Transverse colon (tissue), 4 donors: Measurements from ENCODE around the gene ANGPTL2. TPM values are rescaled to one million over a fixed set of nuclear protein-coding genes. Genes with fewer than 3 reads are reported as not detected.

Experiments used
- DNase-seq: peaks from one replicate; pipeline ENCODE4 v3.0.0-alpha.2; 2019
- H3K27ac ChIP-seq, 4 donors: fragments of 200-600 bp; sonication (generic); 2 replicates each; pipeline ENCODE4 v1.5.1; 2016 to 2018; ENCODE audit warnings: inconsistent platforms in 4 of 4
- H3K27me3 ChIP-seq: fragments of 200-600 bp; sonication (generic); 2 replicates; pipeline ENCODE4 v1.5.1; 2017; ENCODE audit warnings: inconsistent platforms
- H3K36me3 ChIP-seq, 4 donors: fragments of 200-600 bp; sonication (generic); 2 replicates each; pipeline ENCODE4 v1.5.1; 2017 to 2019; ENCODE audit warnings: inconsistent platforms in 4 of 4
- H3K4me1 ChIP-seq, 4 donors: fragments of 200-600 bp; sonication (generic); 2 replicates each; pipeline ENCODE4 v1.5.1; 2017 to 2020; ENCODE audit warnings: inconsistent platforms in 4 of 4
- H3K4me3 ChIP-seq, 4 donors: fragments of 200-600 bp; sonication (generic); 1 replicate in 1 of 4; 2 replicates in 3 of 4; pipeline versions ENCODE4 v1.5.1 to v1.6.1; 2017 to 2019; ENCODE audit warnings: inconsistent platforms in 4 of 4
- H3K9me3 ChIP-seq, 2 donors: fragments of 200-600 bp; sonication (generic); 2 replicates each; pipeline ENCODE4 v1.5.1; 2017 to 2019; ENCODE audit warnings: inconsistent platforms in 2 of 2
- CTCF ChIP-seq, 5 experiments: fragments of 200-600 bp in 3 of 5; fragments of 450-650 bp in 2 of 5; sonication (generic) in 3 of 5; IDR thresholded peaks; 1 replicate in 2 of 5; 2 replicates in 3 of 5; pipeline ENCODE4 v1.5.1; 2016 to 2017; ENCODE audit warnings: antibody characterized with exemption in 5 of 5, inconsistent platforms in 3 of 5, mild to moderate bottlenecking in 2 of 5, moderate library complexity in 1 of 5
- EP300 ChIP-seq: sonication (generic); formaldehyde crosslinking; IDR thresholded peaks from one replicate; pipeline ENCODE4 v1.6.1; 2017; ENCODE audit warnings: antibody characterized with exemption, low read depth
- POLR2A ChIP-seq: fragments of 450-650 bp; IDR thresholded peaks from one replicate; pipeline ENCODE4 v1.6.1; 2016; ENCODE audit warnings: antibody characterized with exemption, mild to moderate bottlenecking, moderate library complexity
- POLR2AphosphoS5 ChIP-seq, 3 donors: sonication (generic); formaldehyde crosslinking; IDR thresholded peaks; one replicate each; pipeline ENCODE4 v1.6.1; 2016; ENCODE audit warnings: antibody characterized with exemption in 3 of 3
- WGBS, 2 donors: methylation state at CpG; one replicate each; pipeline ENCODE4 v1.1.5; 2018; ENCODE audit warnings: low coverage in 1 of 2; 5-methylcytosine and 5-hydroxymethylcytosine counted together
- in situ Hi-C, 4 donors: fragments of 200-750 bp; cut with MboI; loops; one replicate each; pipeline versions ENCODE4 v1.15.0 to v1.15.1; 2017; ENCODE audit warnings: low sequenced_read_pairs in 3 of 4, low pct_ligation_motif_present in 1 of 4, low pct_unique_long_range_greater_than_20kb in 1 of 4
- intact Hi-C: fragments of 100-400 bp; cut with DNase I; formaldehyde crosslinking; loops from one replicate; pipeline ENCODE4 v1.15.1; 2023; ENCODE audit warnings: low total_unique reads
- total RNA-seq, 4 donors: library from RNA; depleted of rRNA; stranded (reverse); fragments of >200 nt; gene quantifications; one replicate each; pipeline ENCODE4 v1.1.0, GENCODE V29; 2016

The ANGPTL2 gene
- total RNA-seq, 4 donors from 2014 or later = 11.0 to 30.8 (median 13.1) TPM

- Histone ChIP-seq H3K4me1 (peaks cover 11 to 27% (median 13%) of the 10 kb centered on the region in 4 donors), H3K36me3 (no peaks in the 10 kb centered on the region), H3K27ac (peak overlapping the region; percentile 62 to 83 (median 76)), H3K27me3 (no peaks in the 10 kb centered on the region), H3K9me3 (no peaks in the 10 kb centered on the region), H3K4me3 (no peak overlapping the region)
- intact Hi-C loops (no loop called here), in situ Hi-C loops (no loop called here)
- TF ChIP-seq POLR2AphosphoS5 (IDR thresholded peaks at IDR 0.05) (no peak), EP300 (no peak), POLR2A (no peak), CTCF (IDR thresholded peaks at IDR 0.05) (no peak)
- 78 to 86% methylated on average over 5 of the region's 5 CpGs for WGBS, 2 donors
- DNase-seq = no peak
Measured at GRCh38 chr9:127155314-127155960, 33.0 kb upstream of the ANGPTL2 start.

- H3K4me3 ChIP-seq = no peak overlapping the region
- DNase-seq = peak; percentile 30
- intact Hi-C loops (no loop called here), in situ Hi-C loops (no loop called here)
- TF ChIP-seq POLR2AphosphoS5 (IDR thresholded peaks at IDR 0.05) = no peak
- TF ChIP-seq EP300 = no peak
- TF ChIP-seq POLR2A = no peak
- no peak for TF ChIP-seq CTCF (IDR thresholded peaks at IDR 0.05)
- H3K9me3 ChIP-seq = no peaks in the 10 kb centered on the region
- no peaks in the 10 kb centered on the region for H3K27me3 ChIP-seq
- no peaks in the 10 kb centered on the region for H3K36me3 ChIP-seq
- peak overlapping the region; percentile 62 to 83 (median 76) for H3K27ac ChIP-seq
- peaks cover 11 to 27% (median 13%) of the 10 kb centered on the region in 4 donors for H3K4me1 ChIP-seq
- 37 to 47% methylated on average over 3 to 13 of the region's 13 CpGs for WGBS, 2 donors
Measured at GRCh38 chr9:127154390-127155191, 32.2 kb upstream of the ANGPTL2 start.

GRCh38 chr9:127154003-127154389 lies 31.6 kb upstream of the ANGPTL2 start:
- 78% methylated on average over 3 of the region's 5 CpGs; no CpG with 5 or more reads in 1 of the 2 donors for WGBS, 2 donors
- no peak for DNase-seq
- H3K4me1 ChIP-seq = peaks cover 11 to 27% (median 13%) of the 10 kb centered on the region in 4 donors
- no peaks in the 10 kb centered on the region for H3K9me3 ChIP-seq
- intact Hi-C loops (no loop called here), in situ Hi-C loops (no loop called here)
- H3K27ac ChIP-seq = peak overlapping the region; percentile 62 to 83 (median 76)
- no peaks in the 10 kb centered on the region for H3K36me3 ChIP-seq
- TF ChIP-seq POLR2A (no peak), EP300 (no peak), CTCF (IDR thresholded peaks at IDR 0.05) (no peak), POLR2AphosphoS5 (IDR thresholded peaks at IDR 0.05) (no peak)
- H3K27me3 ChIP-seq = no peaks in the 10 kb centered on the region
- no peak overlapping the region for H3K4me3 ChIP-seq

GRCh38 chr9:127153501-127153900 lies 31.1 kb upstream of the ANGPTL2 start:
- in situ Hi-C loops = no loop called here

More at GRCh38 chr9:127153501-127153900, 31.1 kb upstream of the ANGPTL2 start:
- Histone ChIP-seq H3K4me1 (peaks cover 11 to 27% (median 13%) of the 10 kb centered on the region in 4 donors), H3K27ac (no peak overlapping the region), H3K9me3 (no peaks in the 10 kb centered on the region), H3K27me3 (no peaks in the 10 kb centered on the region), H3K36me3 (no peaks in the 10 kb centered on the region), H3K4me3 (no peak overlapping the region)
- 88 to 94% methylated on average over 2 to 4 of the region's 4 CpGs for WGBS, 2 donors
- TF ChIP-seq EP300 = no peak
- no peak for TF ChIP-seq POLR2A
- no peak for TF ChIP-seq CTCF (IDR thresholded peaks at IDR 0.05)
- TF ChIP-seq POLR2AphosphoS5 (IDR thresholded peaks at IDR 0.05) = no peak
- intact Hi-C loops = no loop called here
- no peak for DNase-seq
